B cell (primary cell): ENCODE results near the gene CHD5. TPM values are rescaled to one million over a fixed set of nuclear protein-coding genes. Genes with fewer than 3 reads are reported as not detected.

Source experiments
- ATAC-seq: fragments of 200-7000 bp; cut with Tn5 transposase; one replicate; pipeline ENCODE4 v1.10.0; 2021; ENCODE audit warnings: low read depth, mild to moderate bottlenecking, moderate number of reproducible peaks, moderate library complexity
- CTCF ChIA-PET: fragments of 350-600 bp; sonication (Branson Sonifier 250); formaldehyde crosslinking; loops from one replicate; lab custom pipeline; 2021; ENCODE audit warnings: antibody characterized with exemption, inconsistent platforms; lab: Charles Lee
- POLR2A ChIA-PET: fragments of 350-600 bp; sonication (Branson Sonifier 250); formaldehyde crosslinking; loops from one replicate; lab custom pipeline; 2021; ENCODE audit warnings: antibody characterized with exemption; lab: Charles Lee
- DNase-seq: peaks from one replicate; pipeline ENCODE4 v3.0.0; 2013
- H2AFZ ChIP-seq: 2 replicates; pipeline ENCODE4 v1.6.1; 2012; ENCODE audit warnings: mild to moderate bottlenecking, low read depth, low read length; ENCODE audit not compliant: insufficient read depth, poor library complexity, severe bottlenecking
- H3K27ac ChIP-seq, 2 donors: 1 replicate in 1 of 2; 2 replicates in 1 of 2; pipeline ENCODE4 v1.5.1; 2012 to 2013; ENCODE audit warnings: low read length in 2 of 2, mild to moderate bottlenecking in 2 of 2, moderate library complexity in 1 of 2
- H3K27me3 ChIP-seq, 4 experiments: fragments of 200-600 bp in 1 of 4; sonication (generic) in 1 of 4; replicated peaks in 1 of 4; 1 replicate in 2 of 4; 2 replicates in 2 of 4; pipeline versions ENCODE4 v1.6.1 to v1.7.0; 2013 to 2016; ENCODE audit warnings: low read length in 3 of 4, mild to moderate bottlenecking in 2 of 4, mixed read lengths in 1 of 4, moderate library complexity in 1 of 4; ENCODE audit not compliant: insufficient read depth in 4 of 4, control insufficient read depth in 3 of 4; ENCODE audit errors: control extremely low read depth in 1 of 4
- H3K36me3 ChIP-seq, 2 experiments: replicated peaks in 1 of 2; 1 replicate in 1 of 2; 2 replicates in 1 of 2; pipeline versions ENCODE4 v1.6.1 to v1.7.1; 2013; ENCODE audit warnings: low read length in 1 of 2; ENCODE audit not compliant: insufficient read depth in 2 of 2, control insufficient read depth in 1 of 2; ENCODE audit errors: control extremely low read depth in 1 of 2, extremely low read depth in 1 of 2
- H3K4me1 ChIP-seq, 2 donors: fragments of 200-600 bp in 1 of 2; sonication (generic) in 1 of 2; 1 replicate in 1 of 2; 2 replicates in 1 of 2; pipeline versions ENCODE4 v1.5.1 to v1.6.1; 2013 to 2017; ENCODE audit warnings: low read length in 2 of 2; ENCODE audit not compliant: control insufficient read depth in 2 of 2, insufficient read depth in 2 of 2
- H3K4me2 ChIP-seq: replicated peaks from 2 replicates; pipeline ENCODE3; 2012; ENCODE audit warnings: mild to moderate bottlenecking, low read depth, low read length; ENCODE audit not compliant: poor library complexity, severe bottlenecking
- H3K4me3 ChIP-seq, 5 experiments: fragments of 200-600 bp in 1 of 5; sonication (generic) in 1 of 5; 1 replicate in 3 of 5; 2 replicates in 2 of 5; pipeline versions ENCODE4 v1.5.1 to v1.7.0; 2011 to 2016; ENCODE audit warnings: low read length in 4 of 5, mild to moderate bottlenecking in 4 of 5, low read depth in 2 of 5, control low read depth in 1 of 5, moderate library complexity in 1 of 5; ENCODE audit not compliant: insufficient read depth in 1 of 5; ENCODE audit errors: control extremely low read depth in 1 of 5, extremely low read depth in 1 of 5
- H3K79me2 ChIP-seq: fragments of 200-600 bp; sonication (generic); one replicate; pipeline ENCODE4 v1.6.0; 2016; ENCODE audit warnings: low read length; ENCODE audit not compliant: control insufficient read depth, insufficient read depth
- H3K9ac ChIP-seq: fragments of 200-600 bp; sonication (generic); 2 replicates; pipeline ENCODE4 v1.6.1; 2017; ENCODE audit warnings: mild to moderate bottlenecking, low read length, moderate library complexity
- H3K9me3 ChIP-seq, 3 donors: one replicate each; pipeline versions ENCODE4 v1.6.1 to v1.7.1; 2013; ENCODE audit warnings: low read length in 2 of 3; ENCODE audit not compliant: control insufficient read depth in 2 of 3, insufficient read depth in 1 of 3; ENCODE audit errors: control extremely low read depth in 1 of 3
- H4K20me1 ChIP-seq: 2 replicates; pipeline ENCODE4 v1.6.0; 2012; ENCODE audit warnings: mild to moderate bottlenecking, low read length; ENCODE audit not compliant: insufficient read depth, control insufficient read depth, poor library complexity, severe bottlenecking
- H3K27ac Mint-ChIP-seq: one replicate; pipeline ENCODE4 v1.8.0; 2021; ENCODE audit warnings: mixed read lengths
- H3K27me3 Mint-ChIP-seq: one replicate; pipeline ENCODE4 v1.8.0; 2021; ENCODE audit warnings: mixed read lengths
- H3K4me1 Mint-ChIP-seq: one replicate; pipeline ENCODE4 v1.8.0; 2021; ENCODE audit warnings: mixed read lengths
- H3K4me3 Mint-ChIP-seq: one replicate; pipeline ENCODE4 v1.8.0; 2021; ENCODE audit warnings: mixed read lengths
- H3K9me3 Mint-ChIP-seq: one replicate; pipeline ENCODE4 v1.8.0; 2022; ENCODE audit warnings: mixed read lengths; ENCODE audit not compliant: insufficient read depth
- EZH2 ChIP-seq: IDR thresholded peaks from 2 replicates; pipeline ENCODE4 v1.6.1; 2012; ENCODE audit warnings: borderline replicate concordance, low read depth, mild to moderate bottlenecking, moderate library complexity, low read length; ENCODE audit not compliant: insufficient read depth, poor library complexity, severe bottlenecking
- WGBS: methylation state at CpG from one replicate; pipeline ENCODE4 v1.1.5; 2013; ENCODE audit warnings: missing lambda C conversion rate; ENCODE audit not compliant: insufficient coverage; 5-methylcytosine and 5-hydroxymethylcytosine counted together
- intact Hi-C: fragments of 100-400 bp; cut with micrococcal nuclease; formaldehyde crosslinking; loops from one replicate; pipeline ENCODE4 v1.10.0; 2022
- polyA plus RNA-seq: library from polyadenylated mRNA; depleted of rRNA; stranded (reverse); fragments of >200 nt; gene quantifications from 2 replicates; pipeline ENCODE4 v1.2.3, GENCODE V29; 2012
- total RNA-seq, 2 donors: library from RNA; stranded (reverse); fragments of 120-200 nt in 1 of 2; gene quantifications; 1 replicate in 1 of 2; 2 replicates in 1 of 2; pipeline versions ENCODE4 v1.2.3 to v1.2.4, GENCODE V29; 2013 to 2022
- TF ChIP-seq, protein P1 (sequence below): fragments of 200-600 bp; IDR thresholded peaks from one replicate; pipeline ENCODE4 v1.8.0; 2022; ENCODE audit warnings: antibody characterized with exemption, mild to moderate bottlenecking

CHD5 gene
- total and polyA plus RNA-seq, 2 donors (not counting 1 experiment from before 2014, with no cell fraction given), result 0.18 to 0.20 TPM

- ATAC-seq (no peak), DNase-seq (no peak)
- Histone ChIP-seq H3K79me2 (no peaks in the 10 kb centered on the region), H3K9me3 (peaks cover 0 to 11% (median 0%) of the 10 kb centered on the region in 3 donors), H3K27me3 (peaks cover 0 to 8% (median 0%) of the 10 kb centered on the region in 4 experiments), H3K36me3 (no peaks in the 10 kb centered on the region), H3K27ac (no peak overlapping the region), H3K9ac (no peak overlapping the region), H3K4me2 (no peak overlapping the region), H2AFZ (no peak overlapping the region), H3K4me3 (no peak overlapping the region), H4K20me1 (no peaks in the 10 kb centered on the region), H3K4me1 (no peaks in the 10 kb centered on the region)
- intact Hi-C loops, result no loop called here
- ChIA-PET CTCF (no interaction called here), POLR2A (no interaction called here)
- Mint-ChIP-seq H3K27ac (no peak overlapping the region), H3K4me1 (peaks cover 3% of the 10 kb centered on the region), H3K9me3 (no peaks in the 10 kb centered on the region), H3K27me3 (peaks cover 10% of the 10 kb centered on the region), H3K4me3 (no peak overlapping the region)
- 92% methylated on average over 15 of the region's 15 CpGs for WGBS
- no peak for TF ChIP-seq EZH2
- TF ChIP-seq, protein P1, sequence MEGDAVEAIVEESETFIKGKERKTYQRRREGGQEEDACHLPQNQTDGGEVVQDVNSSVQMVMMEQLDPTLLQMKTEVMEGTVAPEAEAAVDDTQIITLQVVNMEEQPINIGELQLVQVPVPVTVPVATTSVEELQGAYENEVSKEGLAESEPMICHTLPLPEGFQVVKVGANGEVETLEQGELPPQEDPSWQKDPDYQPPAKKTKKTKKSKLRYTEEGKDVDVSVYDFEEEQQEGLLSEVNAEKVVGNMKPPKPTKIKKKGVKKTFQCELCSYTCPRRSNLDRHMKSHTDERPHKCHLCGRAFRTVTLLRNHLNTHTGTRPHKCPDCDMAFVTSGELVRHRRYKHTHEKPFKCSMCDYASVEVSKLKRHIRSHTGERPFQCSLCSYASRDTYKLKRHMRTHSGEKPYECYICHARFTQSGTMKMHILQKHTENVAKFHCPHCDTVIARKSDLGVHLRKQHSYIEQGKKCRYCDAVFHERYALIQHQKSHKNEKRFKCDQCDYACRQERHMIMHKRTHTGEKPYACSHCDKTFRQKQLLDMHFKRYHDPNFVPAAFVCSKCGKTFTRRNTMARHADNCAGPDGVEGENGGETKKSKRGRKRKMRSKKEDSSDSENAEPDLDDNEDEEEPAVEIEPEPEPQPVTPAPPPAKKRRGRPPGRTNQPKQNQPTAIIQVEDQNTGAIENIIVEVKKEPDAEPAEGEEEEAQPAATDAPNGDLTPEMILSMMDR, result no peak
Measured at GRCh38 chr1:6125366-6125765, 54.8 kb downstream of the CHD5 start.

- TF ChIP-seq EZH2, result no peak
- TF ChIP-seq, protein P1, result no peak
- no peaks in the 10 kb centered on the region for H3K79me2 ChIP-seq
- WGBS, result 84% methylated on average over 20 of the region's 21 CpGs
- H3K4me3 ChIP-seq, result no peak overlapping the region
- no peak overlapping the region for H3K27ac ChIP-seq
- DNase-seq (no peak), ATAC-seq (no peak)
- H3K36me3 ChIP-seq, result no peaks in the 10 kb centered on the region
- no peak overlapping the region for H3K9ac ChIP-seq
- ChIA-PET POLR2A (no interaction called here), CTCF (no interaction called here)
- peaks cover 0 to 8% (median 0%) of the 10 kb centered on the region in 4 experiments for H3K27me3 ChIP-seq
- no peak overlapping the region for H3K4me3 Mint-ChIP-seq
- H3K9me3 Mint-ChIP-seq, result no peaks in the 10 kb centered on the region
- H4K20me1 ChIP-seq, result no peaks in the 10 kb centered on the region
- peaks cover 3% of the 10 kb centered on the region for H3K4me1 Mint-ChIP-seq
- H3K27ac Mint-ChIP-seq, result no peak overlapping the region
- H3K27me3 Mint-ChIP-seq, result peaks cover 10% of the 10 kb centered on the region
- peaks cover 0 to 11% (median 0%) of the 10 kb centered on the region in 3 donors for H3K9me3 ChIP-seq
- no peak overlapping the region for H3K4me2 ChIP-seq
- intact Hi-C loops, result no loop called here
- no peaks in the 10 kb centered on the region for H3K4me1 ChIP-seq
- no peak overlapping the region for H2AFZ ChIP-seq
Measured at GRCh38 chr1:6124746-6125365, 55.3 kb downstream of the CHD5 start.
